CD4-positive, alpha-beta T cell (primary cell): ENCODE data around the gene ACBD6. TPM values are rescaled to one million over a fixed set of nuclear protein-coding genes. Genes with fewer than 3 reads are reported as not detected.

Experiments used
- ATAC-seq: fragments of 200-7000 bp; cut with Tn5 transposase; one replicate; pipeline ENCODE4 v1.10.0; 2022; ENCODE audit warnings: mild to moderate bottlenecking; ENCODE audit not compliant: poor library complexity
- CTCF ChIA-PET: fragments of 350-600 bp; sonication (Branson Sonifier 250); formaldehyde crosslinking; loops from one replicate; lab custom pipeline; 2021; ENCODE audit warnings: antibody characterized with exemption, inconsistent platforms; lab: Charles Lee
- POLR2A ChIA-PET: fragments of 350-600 bp; sonication (Branson Sonifier 250); formaldehyde crosslinking; loops from one replicate; lab custom pipeline; 2021; ENCODE audit warnings: antibody characterized with exemption, inconsistent platforms; lab: Charles Lee
- DNase-seq, 14 experiments: peaks; one replicate each; pipeline ENCODE4 v3.0.0-alpha.2; 2013 to 2020; ENCODE audit warnings: mixed read lengths in 2 of 14
- H3K27ac ChIP-seq, 2 donors: one replicate each; pipeline versions ENCODE4 v1.5.1 to v1.7.0; 2013; ENCODE audit warnings: low read length in 2 of 2, low read depth in 1 of 2, mild to moderate bottlenecking in 1 of 2
- H3K27me3 ChIP-seq, 2 experiments: 1 replicate in 1 of 2; 2 replicates in 1 of 2; pipeline versions ENCODE4 v1.6.1 to v1.7.0; 2013; ENCODE audit warnings: low read length in 2 of 2, control low read depth in 1 of 2, mild to moderate bottlenecking in 1 of 2, moderate library complexity in 1 of 2; ENCODE audit not compliant: insufficient read depth in 2 of 2, control insufficient read depth in 1 of 2
- H3K36me3 ChIP-seq: one replicate; pipeline ENCODE4 v1.6.1; 2013; ENCODE audit warnings: low read length, control low read depth; ENCODE audit not compliant: insufficient read depth
- H3K4me1 ChIP-seq: one replicate; pipeline ENCODE4 v1.6.1; 2013; ENCODE audit warnings: low read length, control low read depth; ENCODE audit not compliant: insufficient read depth
- H3K4me3 ChIP-seq: one replicate; pipeline ENCODE4 v1.5.1; 2013; ENCODE audit warnings: mild to moderate bottlenecking, low read length, moderate library complexity
- H3K9me3 ChIP-seq, 2 experiments: 1 replicate in 1 of 2; 2 replicates in 1 of 2; pipeline versions ENCODE4 v1.6.1 to v1.7.0; 2013; ENCODE audit warnings: low read length in 2 of 2, mild to moderate bottlenecking in 2 of 2, control low read depth in 1 of 2, moderate library complexity in 1 of 2; ENCODE audit not compliant: control insufficient read depth in 1 of 2, insufficient read depth in 1 of 2
- H3K27ac Mint-ChIP-seq: one replicate; pipeline ENCODE4 v1.8.0; 2020; ENCODE audit warnings: mixed read lengths
- H3K27me3 Mint-ChIP-seq: one replicate; pipeline ENCODE4 v1.8.0; 2021; ENCODE audit warnings: mixed read lengths
- H3K36me3 Mint-ChIP-seq: one replicate; pipeline ENCODE4 v1.8.0; 2021; ENCODE audit warnings: low read depth, mixed read lengths
- H3K4me1 Mint-ChIP-seq: one replicate; pipeline ENCODE4 v1.8.0; 2021; ENCODE audit warnings: low read depth, mixed read lengths
- H3K4me3 Mint-ChIP-seq: one replicate; pipeline ENCODE4 v1.8.0; 2020; ENCODE audit warnings: mild to moderate bottlenecking, mixed read lengths
- H3K9me3 Mint-ChIP-seq: one replicate; pipeline ENCODE4 v1.8.0; 2020; ENCODE audit warnings: mixed read lengths
- intact Hi-C, 2 experiments: fragments of 100-400 bp; cut with DNase I in 1 of 2; cut with micrococcal nuclease in 1 of 2; formaldehyde crosslinking; loops; one replicate each; pipeline versions ENCODE4 v1.15.1 to v1.9.0; 2023 to 2025; cut with DNase I, micrococcal nuclease
- total RNA-seq, 174 experiments: library from RNA in 2 of 174; stranded (reverse) in 2 of 174; gene quantifications; one replicate each; pipeline ENCODE4 v1.2.3 and lab custom pipeline; 2021 to 2026
- TF ChIP-seq, protein P1 (sequence below): fragments of 200-600 bp; IDR thresholded peaks from one replicate; pipeline ENCODE4 v1.8.0; 2022; ENCODE audit warnings: antibody characterized with exemption, mild to moderate bottlenecking

ACBD6 gene
- total RNA-seq, 2 experiments from 2014 or later = 28.2 to 28.8 TPM

DNA sequence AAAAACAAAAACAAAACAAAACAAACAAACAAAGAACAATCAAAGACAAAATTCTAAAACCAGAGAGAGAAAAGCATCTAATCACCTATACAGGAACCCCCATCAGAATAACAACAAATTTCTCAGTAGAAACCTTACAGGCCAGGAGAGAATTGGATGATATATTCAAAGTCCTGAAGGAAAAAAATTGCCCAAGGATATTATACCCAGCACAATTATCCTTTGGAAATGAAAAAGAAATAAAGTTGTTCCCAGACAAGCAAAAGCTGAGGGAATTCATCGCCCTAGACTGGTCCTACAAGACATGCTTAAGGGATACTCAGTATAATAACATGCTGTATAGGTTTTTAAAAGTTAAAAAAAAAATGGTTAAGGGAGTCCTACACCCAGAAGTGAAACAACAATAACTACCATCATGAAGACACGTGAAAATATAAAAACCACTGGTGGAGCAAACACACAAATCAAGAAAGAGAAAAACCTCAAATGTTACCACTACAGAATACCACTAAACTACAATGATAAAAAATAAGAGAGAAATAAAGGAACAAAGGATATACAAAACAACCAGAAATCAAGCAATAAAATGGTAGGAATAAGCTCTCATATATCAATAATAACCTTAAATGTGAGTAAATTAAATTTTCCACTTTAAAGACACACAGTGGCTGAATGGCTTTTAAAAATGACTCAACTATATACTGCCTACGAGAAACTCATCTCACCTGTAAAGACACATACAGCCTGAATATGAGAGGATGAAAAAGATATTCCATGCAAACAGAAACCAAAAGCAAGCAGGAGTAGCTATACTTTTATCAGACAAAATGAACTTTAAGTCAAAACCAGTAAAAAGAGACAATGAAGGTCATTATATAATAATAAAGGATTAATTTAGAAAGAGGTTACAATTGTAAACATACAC is 121.9 kb downstream of the ACBD6 start:
- H3K4me1 Mint-ChIP-seq = peaks cover 19% of the 10 kb centered on the region
- Histone ChIP-seq H3K27ac (no peak overlapping the region), H3K9me3 (peaks cover 19 to 45% of the 10 kb centered on the region in 2 experiments), H3K27me3 (no peaks in the 10 kb centered on the region), H3K4me1 (no peaks in the 10 kb centered on the region), H3K4me3 (no peak overlapping the region), H3K36me3 (peaks cover 2% of the 10 kb centered on the region)
- H3K9me3 Mint-ChIP-seq = peaks cover 48% of the 10 kb centered on the region
- no peak overlapping the region for H3K4me3 Mint-ChIP-seq
- ATAC-seq (no peak), DNase-seq (no peak)
- POLR2A ChIA-PET = no interaction called here
- CTCF ChIA-PET = no interaction called here
- H3K36me3 Mint-ChIP-seq = peaks cover 93% of the 10 kb centered on the region
- no peak overlapping the region for H3K27ac Mint-ChIP-seq
- no peaks in the 10 kb centered on the region for H3K27me3 Mint-ChIP-seq
- TF ChIP-seq, protein P1, sequence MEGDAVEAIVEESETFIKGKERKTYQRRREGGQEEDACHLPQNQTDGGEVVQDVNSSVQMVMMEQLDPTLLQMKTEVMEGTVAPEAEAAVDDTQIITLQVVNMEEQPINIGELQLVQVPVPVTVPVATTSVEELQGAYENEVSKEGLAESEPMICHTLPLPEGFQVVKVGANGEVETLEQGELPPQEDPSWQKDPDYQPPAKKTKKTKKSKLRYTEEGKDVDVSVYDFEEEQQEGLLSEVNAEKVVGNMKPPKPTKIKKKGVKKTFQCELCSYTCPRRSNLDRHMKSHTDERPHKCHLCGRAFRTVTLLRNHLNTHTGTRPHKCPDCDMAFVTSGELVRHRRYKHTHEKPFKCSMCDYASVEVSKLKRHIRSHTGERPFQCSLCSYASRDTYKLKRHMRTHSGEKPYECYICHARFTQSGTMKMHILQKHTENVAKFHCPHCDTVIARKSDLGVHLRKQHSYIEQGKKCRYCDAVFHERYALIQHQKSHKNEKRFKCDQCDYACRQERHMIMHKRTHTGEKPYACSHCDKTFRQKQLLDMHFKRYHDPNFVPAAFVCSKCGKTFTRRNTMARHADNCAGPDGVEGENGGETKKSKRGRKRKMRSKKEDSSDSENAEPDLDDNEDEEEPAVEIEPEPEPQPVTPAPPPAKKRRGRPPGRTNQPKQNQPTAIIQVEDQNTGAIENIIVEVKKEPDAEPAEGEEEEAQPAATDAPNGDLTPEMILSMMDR = no peak
- intact Hi-C loops = no loop called here

- H3K4me3 Mint-ChIP-seq = no peak overlapping the region
- Histone ChIP-seq H3K4me1 (no peaks in the 10 kb centered on the region), H3K4me3 (no peak overlapping the region), H3K27me3 (no peaks in the 10 kb centered on the region), H3K27ac (no peak overlapping the region), H3K9me3 (peaks cover 17 to 32% of the 10 kb centered on the region in 2 experiments), H3K36me3 (peaks cover 2% of the 10 kb centered on the region)
- peaks cover 19% of the 10 kb centered on the region for H3K4me1 Mint-ChIP-seq
- TF ChIP-seq, protein P1 = no peak
- H3K36me3 Mint-ChIP-seq = peaks cover 58% of the 10 kb centered on the region
- ATAC-seq (no peak), DNase-seq (no peak)
- no peak overlapping the region for H3K27ac Mint-ChIP-seq
- no peaks in the 10 kb centered on the region for H3K27me3 Mint-ChIP-seq
- CTCF ChIA-PET = no interaction called here
- POLR2A ChIA-PET = no interaction called here
- intact Hi-C loops = no loop called here
- peaks cover 25% of the 10 kb centered on the region for H3K9me3 Mint-ChIP-seq
These were observed 125.6 kb downstream of the ACBD6 start for GRCh38 chr1:180376800-180377199.

- Histone ChIP-seq H3K27me3 (no peaks in the 10 kb centered on the region), H3K4me3 (no peak overlapping the region), H3K27ac (no peak overlapping the region), H3K9me3 (peaks cover 14 to 29% of the 10 kb centered on the region in 2 experiments), H3K4me1 (no peaks in the 10 kb centered on the region), H3K36me3 (peaks cover 2% of the 10 kb centered on the region)
- Mint-ChIP-seq H3K36me3 (peaks cover 59% of the 10 kb centered on the region), H3K4me1 (peaks cover 19% of the 10 kb centered on the region), H3K4me3 (no peak overlapping the region), H3K27ac (no peak overlapping the region), H3K9me3 (peaks cover 24% of the 10 kb centered on the region), H3K27me3 (no peaks in the 10 kb centered on the region)
- ChIA-PET CTCF (no interaction called here), POLR2A (no interaction called here)
- DNase-seq (no peak), ATAC-seq (no peak)
- TF ChIP-seq, protein P1 = no peak
- intact Hi-C loops = no loop called here
These were observed 126.1 kb downstream of the ACBD6 start for GRCh38 chr1:180376253-180376652.
